Activated T-cell treated with anti-CD3 and anti-CD28 coated beads, Interleukin-2, amount 50 U/mL, for 4 hours (primary cell): Measurements from ENCODE around the gene ARFGAP3. TPM values are rescaled to one million over a fixed set of nuclear protein-coding genes. Genes with fewer than 3 reads are reported as not detected.

ENCODE experiments used
- ATAC-seq, 2 donors: fragments of 200-7000 bp; cut with Tn5 transposase; one replicate each; pipeline ENCODE4 v1.10.0; 2021
- DNase-seq: peaks from one replicate; pipeline ENCODE4 v3.0.0-alpha.2; 2020
- H3K27me3 Mint-ChIP-seq: one replicate; pipeline ENCODE4 v1.8.0; 2021; ENCODE audit warnings: low read depth, mixed read lengths
- H3K36me3 Mint-ChIP-seq: one replicate; pipeline ENCODE4 v1.8.0; 2022; ENCODE audit warnings: mixed read lengths; ENCODE audit not compliant: insufficient read depth
- H3K4me1 Mint-ChIP-seq: one replicate; pipeline ENCODE4 v1.8.0; 2021; ENCODE audit warnings: low read depth, mixed read lengths
- H3K4me3 Mint-ChIP-seq: one replicate; pipeline ENCODE4 v1.8.0; 2021; ENCODE audit warnings: mild to moderate bottlenecking, moderate library complexity, mixed read lengths
- H3K9me3 Mint-ChIP-seq: one replicate; pipeline ENCODE4 v1.8.0; 2021; ENCODE audit warnings: mixed read lengths
- total RNA-seq, 3 donors: library from RNA; stranded (reverse); gene quantifications; one replicate each; pipeline ENCODE4 v1.2.1, GENCODE V29; 2021

The ARFGAP3 gene
- total RNA-seq, 3 donors from 2014 or later: 21.6 to 34.5 (median 26.8) TPM

DNA sequence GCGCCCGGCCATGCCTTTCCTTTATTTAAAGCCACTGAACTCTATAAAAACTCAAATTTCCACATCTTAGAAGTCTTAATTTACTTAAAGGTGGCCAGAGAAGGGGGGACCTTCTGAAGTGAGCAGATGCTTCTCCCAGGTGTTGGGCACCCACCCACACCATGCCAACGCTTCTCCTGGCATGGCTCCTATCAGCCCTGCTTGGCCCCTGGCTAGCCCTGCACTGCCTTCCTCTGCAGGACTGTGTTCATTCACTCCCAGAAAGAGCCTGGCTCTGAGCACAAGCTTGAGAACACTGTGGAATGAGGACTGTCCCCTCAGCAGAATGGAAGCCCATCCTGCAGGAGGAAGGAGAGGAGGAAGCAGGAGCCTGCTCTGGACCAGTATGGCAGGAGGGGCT lies 34.6 kb upstream of the ARFGAP3 start:
- DNase-seq (no peak), ATAC-seq (no peak)
- Mint-ChIP-seq H3K9me3 (no peaks in the 10 kb centered on the region), H3K36me3 (peaks cover 16% of the 10 kb centered on the region), H3K27me3 (no peaks in the 10 kb centered on the region), H3K4me1 (peaks cover 42% of the 10 kb centered on the region), H3K4me3 (no peak overlapping the region)

- Mint-ChIP-seq H3K4me3 (no peak overlapping the region), H3K9me3 (no peaks in the 10 kb centered on the region), H3K36me3 (peaks cover 16% of the 10 kb centered on the region), H3K4me1 (peaks cover 35% of the 10 kb centered on the region), H3K27me3 (no peaks in the 10 kb centered on the region)
- DNase-seq: no peak
- no peak for ATAC-seq
Observed at GRCh38 chr22:42891008-42891407, 33.9 kb upstream of the ARFGAP3 start.

DNA sequence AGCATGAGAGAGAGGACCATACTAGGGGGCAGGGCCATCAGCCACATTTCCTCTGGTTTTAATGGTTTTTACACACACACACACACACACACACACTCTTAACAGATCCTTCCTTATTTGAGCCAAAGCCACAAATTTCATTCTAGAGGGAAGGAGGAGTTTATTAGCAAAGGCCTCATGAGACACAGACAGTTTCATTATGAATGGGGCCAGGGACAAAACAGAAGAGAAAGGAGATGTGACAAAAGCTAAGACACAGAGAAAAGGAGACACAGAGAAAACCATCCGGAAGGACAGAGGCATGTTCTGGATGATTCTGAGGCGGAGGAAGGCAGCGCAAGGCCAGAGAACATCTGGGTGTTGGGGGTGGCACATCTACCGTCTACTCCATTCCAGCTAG lies 32.2 kb upstream of the ARFGAP3 start:
- H3K36me3 Mint-ChIP-seq: peaks cover 16% of the 10 kb centered on the region
- no peak overlapping the region for H3K4me3 Mint-ChIP-seq
- H3K27me3 Mint-ChIP-seq: no peaks in the 10 kb centered on the region
- no peak for DNase-seq
- ATAC-seq: peak in 1 of 2 donors; percentile 14
- no peaks in the 10 kb centered on the region for H3K9me3 Mint-ChIP-seq
- peaks cover 18% of the 10 kb centered on the region for H3K4me1 Mint-ChIP-seq

- H3K4me3 Mint-ChIP-seq: no peak overlapping the region
- H3K36me3 Mint-ChIP-seq: peaks cover 21% of the 10 kb centered on the region
- DNase-seq (no peak), ATAC-seq (no peak)
- no peaks in the 10 kb centered on the region for H3K27me3 Mint-ChIP-seq
- H3K4me1 Mint-ChIP-seq: peaks cover 13% of the 10 kb centered on the region
- H3K9me3 Mint-ChIP-seq: no peaks in the 10 kb centered on the region
Observed at GRCh38 chr22:42887523-42888507, 30.7 kb upstream of the ARFGAP3 start.

- no peak for ATAC-seq
- DNase-seq: no peak
- Mint-ChIP-seq H3K9me3 (no peaks in the 10 kb centered on the region), H3K4me3 (no peak overlapping the region), H3K36me3 (peaks cover 21% of the 10 kb centered on the region), H3K4me1 (peaks cover 13% of the 10 kb centered on the region), H3K27me3 (no peaks in the 10 kb centered on the region)
Observed at GRCh38 chr22:42887120-42887519, 30.0 kb upstream of the ARFGAP3 start.

DNA sequence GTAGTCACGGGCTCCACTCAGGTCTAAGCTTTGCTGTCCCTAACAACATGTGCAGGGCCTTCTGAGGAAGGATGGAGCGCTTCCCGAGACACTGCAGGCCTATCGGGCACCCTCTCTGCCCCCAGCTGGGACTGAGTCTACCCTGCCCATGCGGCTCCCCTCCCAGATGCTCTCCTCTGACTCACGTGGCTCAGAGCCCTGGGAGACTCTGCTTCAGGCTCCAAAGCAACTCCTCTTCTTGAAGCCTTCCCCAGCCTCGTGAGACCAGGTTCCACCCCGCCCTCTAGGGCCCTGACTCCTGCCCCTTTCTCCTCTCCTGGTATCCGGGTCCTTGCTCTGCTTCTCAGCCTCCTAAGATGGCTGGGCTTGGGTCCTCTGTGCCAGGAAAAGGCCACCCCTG lies 28.4 kb upstream of the ARFGAP3 start:
- ATAC-seq: no peak
- Mint-ChIP-seq H3K9me3 (no peaks in the 10 kb centered on the region), H3K4me3 (no peak overlapping the region), H3K27me3 (no peaks in the 10 kb centered on the region), H3K4me1 (peaks cover 13% of the 10 kb centered on the region), H3K36me3 (peaks cover 21% of the 10 kb centered on the region)
- DNase-seq: no peak

DNA sequence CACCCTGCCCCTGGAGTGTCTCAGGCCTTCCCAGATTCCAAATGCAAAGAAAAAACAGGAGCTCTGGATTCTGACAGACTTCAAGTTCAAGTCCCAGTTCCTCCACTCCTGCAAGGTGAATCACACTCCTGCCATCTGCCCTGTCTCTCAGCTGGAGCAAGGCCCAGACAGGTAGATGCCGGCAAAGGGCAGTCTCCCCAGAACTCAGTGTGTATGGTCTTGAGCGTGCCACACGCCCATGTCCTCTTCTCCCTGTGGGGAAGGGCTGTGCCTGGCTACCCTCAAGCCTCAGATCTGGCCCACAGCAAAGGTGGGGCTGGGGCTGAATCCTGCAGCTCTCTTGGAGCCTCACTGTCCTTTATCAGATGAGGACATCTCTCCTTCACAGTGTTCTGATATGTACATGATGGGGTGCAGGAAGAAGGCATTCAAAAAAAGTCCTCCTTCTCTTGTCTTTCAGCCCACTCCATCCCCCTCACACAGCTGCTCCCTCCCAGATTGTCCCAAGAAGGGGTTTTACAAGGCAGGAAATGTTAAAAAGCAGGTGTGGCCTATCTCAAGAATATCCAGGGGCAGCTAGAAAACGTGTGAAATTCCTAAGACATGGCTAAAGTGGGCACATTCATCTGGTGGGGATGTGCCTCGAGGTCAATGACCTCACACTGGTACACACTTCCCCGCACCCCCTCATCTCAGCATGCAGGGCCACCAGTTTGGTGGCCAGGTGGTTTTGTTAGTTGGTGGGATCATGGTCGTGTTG lies 27.7 kb upstream of the ARFGAP3 start:
- Mint-ChIP-seq H3K4me3 (no peak overlapping the region), H3K4me1 (peaks cover 13% of the 10 kb centered on the region), H3K36me3 (peaks cover 25% of the 10 kb centered on the region), H3K9me3 (no peaks in the 10 kb centered on the region), H3K27me3 (no peaks in the 10 kb centered on the region)
- no peak for DNase-seq
- no peak for ATAC-seq

DNA sequence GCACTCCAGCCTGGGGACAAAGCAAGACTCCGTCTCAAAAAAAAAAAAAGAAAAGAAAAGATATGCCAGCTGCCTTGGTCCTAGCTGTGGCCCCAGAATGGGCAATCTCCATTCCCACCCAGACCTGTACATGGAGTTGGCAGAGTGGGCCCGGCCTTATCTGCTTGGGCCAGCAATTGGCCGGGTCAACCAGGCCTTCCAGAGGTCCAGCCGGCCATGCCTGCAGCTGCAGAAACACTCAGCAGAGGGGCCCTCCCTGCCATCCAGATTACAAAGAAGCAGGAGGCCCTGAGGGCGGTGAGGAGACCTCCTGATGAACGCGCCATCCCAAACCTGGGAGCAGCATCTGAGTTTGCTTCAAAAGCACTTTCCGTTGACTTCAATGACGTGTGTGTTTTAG lies 26.9 kb upstream of the ARFGAP3 start:
- Mint-ChIP-seq H3K27me3 (no peaks in the 10 kb centered on the region), H3K4me3 (no peak overlapping the region), H3K9me3 (no peaks in the 10 kb centered on the region), H3K4me1 (peaks cover 6% of the 10 kb centered on the region), H3K36me3 (peaks cover 19% of the 10 kb centered on the region)
- DNase-seq: no peak
- no peak for ATAC-seq

GRCh38 chr22:42883121-42883520 lies 26.0 kb upstream of the ARFGAP3 start:
- ATAC-seq: no peak
- H3K4me1 Mint-ChIP-seq: peaks cover 2% of the 10 kb centered on the region
- no peaks in the 10 kb centered on the region for H3K9me3 Mint-ChIP-seq
- no peaks in the 10 kb centered on the region for H3K27me3 Mint-ChIP-seq
- no peak overlapping the region for H3K4me3 Mint-ChIP-seq
- H3K36me3 Mint-ChIP-seq: peaks cover 12% of the 10 kb centered on the region
- DNase-seq: no peak

DNA sequence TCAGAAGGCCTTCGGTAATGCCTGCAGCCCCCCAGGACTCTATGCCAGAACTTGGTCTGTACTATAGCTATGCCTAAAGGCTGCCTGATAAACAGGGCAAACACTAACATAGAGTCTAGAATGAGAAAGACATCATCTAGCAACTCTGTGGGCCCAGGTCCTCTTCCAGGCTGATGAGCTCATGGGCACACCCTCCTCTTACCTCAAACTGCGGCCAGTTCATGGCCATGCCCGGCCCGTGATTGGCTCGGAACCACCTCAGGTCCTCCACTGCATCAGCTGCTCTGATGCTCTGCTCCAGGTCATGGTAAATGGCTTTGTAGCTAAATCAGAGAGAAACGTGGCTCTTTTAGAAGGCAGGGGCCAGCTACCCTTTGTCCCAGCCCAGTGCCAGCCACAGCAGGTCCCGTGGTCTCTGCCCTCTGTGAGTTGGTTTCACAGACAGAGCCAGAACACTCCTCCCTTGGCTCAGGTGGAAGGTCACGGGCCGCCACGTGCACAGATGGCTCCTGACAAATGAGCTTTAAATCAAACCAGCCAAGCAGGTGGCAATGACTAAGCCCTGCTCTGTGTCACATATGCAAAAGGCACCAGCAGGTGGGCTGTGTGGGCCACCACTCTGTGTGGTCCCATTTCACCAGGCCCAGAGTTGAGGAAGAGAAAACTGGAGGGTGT lies 25.0 kb upstream of the ARFGAP3 start:
- Mint-ChIP-seq H3K9me3 (no peaks in the 10 kb centered on the region), H3K27me3 (no peaks in the 10 kb centered on the region), H3K36me3 (peaks cover 10% of the 10 kb centered on the region), H3K4me3 (no peak overlapping the region), H3K4me1 (no peaks in the 10 kb centered on the region)
- no peak for DNase-seq
- peak in 1 of 2 donors; percentile 41 for ATAC-seq

DNA sequence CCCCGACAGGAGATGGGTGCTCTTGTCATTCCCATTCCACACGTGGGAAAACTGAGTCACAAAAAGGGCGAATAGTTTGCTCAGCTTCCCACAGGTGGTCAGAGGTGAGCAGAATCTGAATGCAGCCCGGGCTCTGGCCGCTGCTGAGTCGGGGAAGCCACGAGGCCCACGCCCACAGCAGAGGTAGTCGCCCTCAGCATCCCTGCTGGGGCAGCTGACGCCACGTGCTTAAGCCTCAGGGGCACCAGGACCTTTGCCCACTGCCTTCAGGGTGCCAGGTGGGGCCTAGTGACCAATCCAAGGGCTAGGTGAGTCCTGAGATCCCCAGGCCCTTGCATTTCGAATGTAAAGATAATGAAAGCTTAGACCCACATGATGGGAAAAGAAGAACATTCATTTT lies 24.2 kb upstream of the ARFGAP3 start:
- Mint-ChIP-seq H3K27me3 (no peaks in the 10 kb centered on the region), H3K9me3 (no peaks in the 10 kb centered on the region), H3K4me1 (no peaks in the 10 kb centered on the region), H3K4me3 (no peak overlapping the region), H3K36me3 (peaks cover 14% of the 10 kb centered on the region)
- DNase-seq (no peak), ATAC-seq (no peak)

GRCh38 chr22:42880815-42881214 lies 23.7 kb upstream of the ARFGAP3 start:
- DNase-seq: no peak
- Mint-ChIP-seq H3K4me1 (no peaks in the 10 kb centered on the region), H3K27me3 (no peaks in the 10 kb centered on the region), H3K9me3 (no peaks in the 10 kb centered on the region), H3K4me3 (no peak overlapping the region), H3K36me3 (peaks cover 15% of the 10 kb centered on the region)
- ATAC-seq: no peak

- Mint-ChIP-seq H3K4me1 (no peaks in the 10 kb centered on the region), H3K36me3 (peaks cover 15% of the 10 kb centered on the region), H3K9me3 (no peaks in the 10 kb centered on the region), H3K4me3 (no peak overlapping the region), H3K27me3 (no peaks in the 10 kb centered on the region)
- DNase-seq: no peak
- ATAC-seq: no peak
Observed at GRCh38 chr22:42879371-42880021, 22.4 kb upstream of the ARFGAP3 start.
